Right lobe of liver (tissue), 4 donors: Measurements from ENCODE around the gene WBP2.
"Not testable (repeated sequence)": the region's sequence is repeated elsewhere in the genome, so short reads cannot be mapped to it uniquely, and the experiment has no call there.

Source experiments
- POLR2A ChIP-seq: fragments of 450-650 bp; IDR thresholded peaks from one replicate; pipeline ENCODE4 v1.6.1; 2017; ENCODE audit warnings: antibody characterized with exemption, mild to moderate bottlenecking
- TF ChIP-seq, protein P1 (sequence below), 4 donors: fragments of 200-600 bp in 3 of 4; fragments of 450-650 bp in 1 of 4; IDR thresholded peaks; one replicate each; pipeline versions ENCODE4 v1.5.1 to v1.8.0; 2016 to 2022; ENCODE audit warnings: antibody characterized with exemption in 4 of 4, mild to moderate bottlenecking in 2 of 4
- donor health status: DM: no; HTN: no; CAD: no.
- donor health status: DM: no; HTN: no; CAD: no.
- donor health status: DM: no; HTN: yes; CAD: no.

DNA sequence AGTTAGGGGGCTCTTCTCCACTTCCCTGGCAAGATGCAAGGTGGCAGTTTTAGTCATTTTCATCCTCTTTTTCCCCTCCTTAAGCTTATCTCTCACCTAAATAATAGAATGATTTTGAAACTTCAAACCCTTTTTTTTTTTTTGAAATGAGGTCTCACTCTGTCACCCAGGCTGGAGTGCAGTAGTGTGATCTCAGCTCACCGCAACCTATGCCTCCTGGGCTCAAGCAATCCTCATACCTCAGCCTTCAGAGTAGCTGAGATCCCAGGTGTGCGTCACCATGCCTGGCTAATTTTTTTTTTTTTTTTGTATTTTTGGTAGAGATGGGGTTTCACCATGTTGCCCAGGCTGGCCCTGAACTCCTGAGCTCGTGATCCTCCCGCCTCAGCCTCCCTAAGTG lies 9.8 kb upstream of the WBP2 start:
- TF ChIP-seq, protein P1, sequence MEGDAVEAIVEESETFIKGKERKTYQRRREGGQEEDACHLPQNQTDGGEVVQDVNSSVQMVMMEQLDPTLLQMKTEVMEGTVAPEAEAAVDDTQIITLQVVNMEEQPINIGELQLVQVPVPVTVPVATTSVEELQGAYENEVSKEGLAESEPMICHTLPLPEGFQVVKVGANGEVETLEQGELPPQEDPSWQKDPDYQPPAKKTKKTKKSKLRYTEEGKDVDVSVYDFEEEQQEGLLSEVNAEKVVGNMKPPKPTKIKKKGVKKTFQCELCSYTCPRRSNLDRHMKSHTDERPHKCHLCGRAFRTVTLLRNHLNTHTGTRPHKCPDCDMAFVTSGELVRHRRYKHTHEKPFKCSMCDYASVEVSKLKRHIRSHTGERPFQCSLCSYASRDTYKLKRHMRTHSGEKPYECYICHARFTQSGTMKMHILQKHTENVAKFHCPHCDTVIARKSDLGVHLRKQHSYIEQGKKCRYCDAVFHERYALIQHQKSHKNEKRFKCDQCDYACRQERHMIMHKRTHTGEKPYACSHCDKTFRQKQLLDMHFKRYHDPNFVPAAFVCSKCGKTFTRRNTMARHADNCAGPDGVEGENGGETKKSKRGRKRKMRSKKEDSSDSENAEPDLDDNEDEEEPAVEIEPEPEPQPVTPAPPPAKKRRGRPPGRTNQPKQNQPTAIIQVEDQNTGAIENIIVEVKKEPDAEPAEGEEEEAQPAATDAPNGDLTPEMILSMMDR (IDR thresholded peaks at IDR 0.05), result not testable (repeated sequence)
- not testable (repeated sequence) for TF ChIP-seq POLR2A
